H9 (cell line): ENCODE measurements around the gene HMBS. TPM values are rescaled to one million over a fixed set of nuclear protein-coding genes. Genes with fewer than 3 reads are reported as not detected.

Experiments used
- DNase-seq: peaks from one replicate; pipeline ENCODE4 v3.0.0-alpha.2; 2017
- H2AFZ ChIP-seq: one replicate; pipeline ENCODE4 v1.6.1; 2013; ENCODE audit warnings: mild to moderate bottlenecking, low read length, control low read depth, moderate library complexity
- H2AK5ac ChIP-seq: 2 replicates; pipeline ENCODE4 v1.6.1; 2013; ENCODE audit warnings: low read length, control low read depth, mixed read lengths; ENCODE audit not compliant: insufficient read length
- H2BK120ac ChIP-seq: one replicate; pipeline ENCODE4 v1.6.1; 2013; ENCODE audit warnings: low read depth, mild to moderate bottlenecking, low read length, control low read depth, inconsistent platforms; ENCODE audit not compliant: poor library complexity, severe bottlenecking
- H2BK12ac ChIP-seq: 2 replicates; pipeline ENCODE4 v1.6.1; 2013; ENCODE audit warnings: low read length, control low read depth, mixed read lengths, low read depth; ENCODE audit not compliant: insufficient read length
- H2BK15ac ChIP-seq: 2 replicates; pipeline ENCODE4 v1.6.1; 2013; ENCODE audit warnings: low read depth, low read length, control low read depth
- H2BK20ac ChIP-seq: one replicate; pipeline ENCODE4 v1.6.1; 2013; ENCODE audit warnings: low read depth, mild to moderate bottlenecking, low read length, control low read depth, inconsistent platforms; ENCODE audit not compliant: poor library complexity, severe bottlenecking
- H2BK5ac ChIP-seq: 2 replicates; pipeline ENCODE4 v1.6.1; 2013; ENCODE audit warnings: low read length, control low read depth, mixed read lengths; ENCODE audit not compliant: insufficient read length
- H3K14ac ChIP-seq: 2 replicates; pipeline ENCODE4 v1.6.1; 2013; ENCODE audit warnings: low read length, control low read depth; ENCODE audit not compliant: insufficient read depth
- H3K18ac ChIP-seq: 2 replicates; pipeline ENCODE4 v1.6.1; 2013; ENCODE audit warnings: low read depth, mild to moderate bottlenecking, mixed read lengths, low read length, control low read depth; ENCODE audit not compliant: insufficient read length
- H3K23ac ChIP-seq: 2 replicates; pipeline ENCODE4 v1.6.1; 2013; ENCODE audit warnings: low read length, control low read depth, mixed read lengths, low read depth; ENCODE audit not compliant: insufficient read length
- H3K23me2 ChIP-seq: 2 replicates; pipeline ENCODE4 v1.6.1; 2013; ENCODE audit warnings: low read depth, mild to moderate bottlenecking, mixed read lengths, low read length, control low read depth; ENCODE audit not compliant: insufficient read length, poor library complexity, severe bottlenecking
- H3K27ac ChIP-seq: 2 replicates; pipeline ENCODE4 v1.5.1; 2013; ENCODE audit warnings: low read length, control low read depth, mixed read lengths, low read depth; ENCODE audit not compliant: insufficient read length
- H3K27me3 ChIP-seq: 2 replicates; pipeline ENCODE4 v1.6.1; 2013; ENCODE audit warnings: low read length, control low read depth, inconsistent platforms; ENCODE audit not compliant: insufficient read depth
- H3K4ac ChIP-seq: 2 replicates; pipeline ENCODE4 v1.6.1; 2013; ENCODE audit warnings: low read depth, mild to moderate bottlenecking, control low read depth, inconsistent platforms, low read length, moderate library complexity
- H3K4me1 ChIP-seq: 2 replicates; pipeline ENCODE4 v1.6.1; 2013; ENCODE audit warnings: low read length, control low read depth, inconsistent platforms; ENCODE audit not compliant: insufficient read depth
- H3K4me2 ChIP-seq: 2 replicates; pipeline ENCODE4 v1.6.1; 2013; ENCODE audit warnings: low read length, control low read depth, mixed read lengths; ENCODE audit not compliant: insufficient read length, insufficient read depth
- H3K56ac ChIP-seq: 2 replicates; pipeline ENCODE4 v1.6.1; 2013; ENCODE audit warnings: low read depth, mild to moderate bottlenecking, mixed read lengths, low read length, control low read depth; ENCODE audit not compliant: insufficient read length
- H3K79me1 ChIP-seq: 2 replicates; pipeline ENCODE4 v1.6.1; 2013; ENCODE audit warnings: low read depth, mild to moderate bottlenecking, moderate library complexity, low read length, control low read depth, inconsistent platforms; ENCODE audit not compliant: insufficient read depth, poor library complexity, severe bottlenecking
- H3K79me2 ChIP-seq: 2 replicates; pipeline ENCODE4 v1.6.1; 2013; ENCODE audit warnings: low read length, control low read depth, inconsistent platforms; ENCODE audit not compliant: insufficient read depth
- H3K9ac ChIP-seq: 2 replicates; pipeline ENCODE4 v1.6.1; 2013; ENCODE audit warnings: low read length, control low read depth, mixed read lengths; ENCODE audit not compliant: insufficient read length; ENCODE audit errors: extremely low read depth
- H3K9me3 ChIP-seq: one replicate; pipeline ENCODE4 v1.6.1; 2013; ENCODE audit warnings: low read depth, low read length, inconsistent platforms; ENCODE audit not compliant: control insufficient read depth
- H3T11ph ChIP-seq: one replicate; pipeline ENCODE4 v1.6.1; 2013; ENCODE audit warnings: mild to moderate bottlenecking, low read length, control low read depth, inconsistent platforms
- H4K20me1 ChIP-seq: one replicate; pipeline ENCODE4 v1.6.1; 2013; ENCODE audit not compliant: control insufficient read depth, insufficient read length, insufficient read depth
- H4K5ac ChIP-seq: 2 replicates; pipeline ENCODE4 v1.6.1; 2013; ENCODE audit warnings: low read depth, mild to moderate bottlenecking, mixed read lengths, low read length, control low read depth; ENCODE audit not compliant: insufficient read length
- H4K8ac ChIP-seq: replicated peaks from 2 replicates; pipeline ENCODE4 v1.6.1; 2013; ENCODE audit warnings: low read length, control low read depth, mixed read lengths, low read depth; ENCODE audit not compliant: insufficient read length
- H4K91ac ChIP-seq: 2 replicates; pipeline ENCODE4 v1.6.1; 2013; ENCODE audit warnings: low read depth, mild to moderate bottlenecking, moderate library complexity, mixed read lengths, low read length, control low read depth; ENCODE audit not compliant: insufficient read length
- H3K27ac Mint-ChIP-seq, 3 experiments: 2 replicates in 2 of 3; 3 replicates in 1 of 3; pipeline ENCODE4 v1.8.0; 2020 to 2021; ENCODE audit warnings: mixed read lengths in 3 of 3, mild to moderate bottlenecking in 1 of 3, moderate library complexity in 1 of 3
- H3K27me3 Mint-ChIP-seq: 2 replicates; pipeline ENCODE4 v1.8.0; 2021; ENCODE audit warnings: low read depth, mild to moderate bottlenecking, moderate library complexity, mixed read lengths
- H3K36me3 Mint-ChIP-seq, 3 experiments: 2 replicates in 2 of 3; 3 replicates in 1 of 3; pipeline ENCODE4 v1.8.0; 2020 to 2021; ENCODE audit warnings: low read depth in 3 of 3, mixed read lengths in 3 of 3; ENCODE audit not compliant: insufficient read depth in 1 of 3
- H3K4me1 Mint-ChIP-seq, 2 experiments: 2 replicates each; pipeline ENCODE4 v1.8.0; 2020; ENCODE audit warnings: mixed read lengths in 2 of 2
- H3K4me3 Mint-ChIP-seq, 2 experiments: 2 replicates in 1 of 2; 3 replicates in 1 of 2; pipeline ENCODE4 v1.8.0; 2020 to 2021; ENCODE audit warnings: mild to moderate bottlenecking in 2 of 2, mixed read lengths in 2 of 2, moderate library complexity in 1 of 2
- H3K9me3 Mint-ChIP-seq, 2 experiments: 2 replicates in 1 of 2; 3 replicates in 1 of 2; pipeline ENCODE4 v1.8.0; 2020; ENCODE audit warnings: mild to moderate bottlenecking in 2 of 2, mixed read lengths in 2 of 2, moderate library complexity in 1 of 2
- CTCF ChIP-seq: fragments of 200-600 bp; sonication (generic); conservative IDR thresholded peaks from 3 replicates; pipeline ENCODE4 v1.8.0; 2021; ENCODE audit warnings: antibody characterized with exemption, mild to moderate bottlenecking
- WGBS: extraction: QIAGEN DNeasy Blood & Tissue Kit; methylation state at CpG from one replicate; pipeline ENCODE4 v1.1.7; 2013; ENCODE audit warnings: missing lambda C conversion rate, low lambda C conversion rate, mixed read lengths; ENCODE audit not compliant: insufficient read length; ENCODE audit errors: extremely low coverage; 5-methylcytosine and 5-hydroxymethylcytosine counted together
- total RNA-seq: library from RNA; stranded (reverse); gene quantifications from 2 replicates; pipeline ENCODE4 v1.2.1, GENCODE V29; 2021

HMBS gene
- total RNA-seq, 1 experiment from 2014 or later, result 57.7 TPM

GRCh38 chr11:119118946-119119345 lies 34.3 kb downstream of the HMBS start:
- Histone ChIP-seq H4K5ac (no peak overlapping the region), H3T11ph (no peak overlapping the region), H2AK5ac (no peak overlapping the region), H2BK5ac (no peak overlapping the region), H3K9ac (no peak overlapping the region), H3K14ac (no peak overlapping the region), H4K91ac (no peak overlapping the region), H3K56ac (no peak overlapping the region), H3K79me1 (peaks cover 6% of the 10 kb centered on the region), H2BK20ac (no peak overlapping the region), H3K4me2 (no peak overlapping the region), H3K27me3 (no peaks in the 10 kb centered on the region), H3K23ac (no peak overlapping the region), H3K23me2 (peaks cover 9% of the 10 kb centered on the region), H3K4me1 (peaks cover 4% of the 10 kb centered on the region; the same call in 1 of the 2 replicates), H3K4ac (no peak overlapping the region), H2BK120ac (no peak overlapping the region), H4K8ac (no peak overlapping the region), H3K18ac (no peak overlapping the region), H3K79me2 (peaks cover 8% of the 10 kb centered on the region), H2BK15ac (no peak overlapping the region), H3K27ac (no peak overlapping the region), H2BK12ac (no peak overlapping the region), H3K9me3 (no peaks in the 10 kb centered on the region), H4K20me1 (no peaks in the 10 kb centered on the region), H2AFZ (no peak overlapping the region)
- H3K4me1 Mint-ChIP-seq, result peaks cover 20 to 28% of the 10 kb centered on the region in 2 experiments
- peaks cover 0 to 10% (median 10%) of the 10 kb centered on the region in 3 experiments; a peak in 6 of 7 replicates for H3K36me3 Mint-ChIP-seq
- no peak overlapping the region for H3K27ac Mint-ChIP-seq
- no peak for TF ChIP-seq CTCF
- no peak for DNase-seq
- no peak overlapping the region for H3K4me3 Mint-ChIP-seq
- no peaks in the 10 kb centered on the region; a peak in 1 of 5 replicates for H3K9me3 Mint-ChIP-seq
- no peaks in the 10 kb centered on the region; the same call in 1 of the 2 replicates for H3K27me3 Mint-ChIP-seq
- no CpG with 5 or more reads among the region's 1 CpG for WGBS
